ENCODE data around the gene TNIP2.
"Not testable (repeated sequence)": the region's sequence is repeated elsewhere in the genome, so short reads cannot be mapped to it uniquely, and the experiment has no call there.

TNIP2 gene

DNA sequence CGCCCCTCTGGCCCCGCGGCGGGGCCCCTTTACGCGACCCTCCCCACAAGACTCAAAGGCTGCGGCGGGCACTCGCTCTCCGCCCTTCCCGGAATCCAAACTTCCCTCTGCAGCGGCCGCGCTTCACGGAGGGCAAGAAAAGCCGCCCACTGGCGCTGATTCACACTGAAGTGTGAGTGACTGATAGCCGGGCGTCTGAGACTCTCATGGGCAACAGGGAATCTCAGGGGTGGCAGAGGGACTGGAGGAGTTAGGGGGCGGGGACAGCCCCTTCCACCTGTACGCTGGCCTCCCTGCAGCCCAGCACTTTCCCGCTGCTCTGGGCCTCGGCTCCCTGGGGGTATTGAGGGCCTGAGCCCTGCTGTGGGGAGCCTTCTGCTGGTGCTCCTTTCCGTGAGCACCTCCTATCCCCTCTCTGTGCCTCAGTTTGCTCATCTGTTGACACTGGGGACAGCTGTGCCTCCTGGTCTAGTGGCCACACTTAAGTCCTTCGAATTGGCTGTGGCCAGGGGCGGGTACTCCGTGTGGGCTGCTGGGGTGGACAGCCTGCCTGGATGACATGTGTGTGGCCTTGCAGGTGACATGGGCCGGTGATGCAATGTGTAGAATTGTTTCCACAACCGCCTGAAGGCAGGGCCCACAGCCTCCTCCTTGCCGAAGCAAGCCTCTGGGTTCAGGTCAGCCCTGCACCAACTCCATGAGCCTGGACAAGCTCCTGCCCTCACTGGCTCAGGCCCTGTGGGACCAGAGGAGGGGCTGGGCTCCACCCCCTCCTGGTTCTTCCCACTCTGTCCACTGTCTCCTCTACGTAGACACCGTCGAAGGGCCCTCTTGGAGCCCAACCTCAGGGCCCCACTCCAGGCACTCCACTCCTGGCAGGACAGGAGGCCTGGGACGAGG lies 37.7 kb upstream of the TNIP2 start:
- DNase-seq = no peak

DNA sequence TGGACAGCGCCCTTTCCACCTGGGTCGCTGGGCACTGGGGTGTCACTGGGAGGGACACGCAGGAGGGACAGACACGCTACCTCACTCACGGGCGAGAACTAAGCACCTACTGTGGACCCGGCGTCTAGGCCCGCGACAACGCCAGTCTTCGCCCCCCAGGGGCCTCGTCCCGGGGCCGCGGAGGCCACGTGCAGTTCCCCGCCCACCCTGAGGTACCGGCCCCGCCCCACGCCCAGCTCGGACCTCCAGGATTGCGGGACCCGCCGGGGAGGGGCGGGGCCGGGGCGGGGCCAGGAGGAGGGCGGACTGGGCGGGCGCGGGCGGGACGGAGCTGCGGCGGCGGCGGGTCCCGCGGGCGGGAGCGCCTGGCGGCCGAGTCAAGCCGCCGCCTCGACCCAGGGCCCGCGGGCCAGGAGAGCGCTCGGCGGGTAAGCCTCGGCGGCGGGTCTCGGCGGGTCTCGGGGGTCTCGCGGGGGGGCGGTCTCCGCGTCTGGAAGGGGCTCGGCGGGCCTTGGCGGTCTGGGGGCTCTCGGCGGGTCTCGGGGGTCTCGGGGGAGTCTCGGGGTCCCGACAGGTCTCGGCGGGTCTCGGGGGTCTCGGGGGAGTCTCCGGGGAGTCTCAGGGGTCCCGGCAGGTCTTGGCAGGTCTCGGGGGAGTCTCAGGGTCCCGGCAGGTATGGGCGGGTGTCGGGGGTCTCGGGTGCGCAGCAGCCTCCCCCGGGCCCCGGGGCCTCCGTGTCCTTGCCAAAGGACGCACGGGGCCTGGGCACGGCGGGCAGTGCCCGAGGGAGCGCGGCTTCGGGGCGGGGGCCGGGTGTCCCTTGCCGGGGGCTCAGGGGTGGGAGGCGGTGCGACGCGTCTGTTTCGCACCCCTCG lies 36.8 kb upstream of the TNIP2 start, which contains the start of gene SH3BP2:
SH3BP2 (plus strand) TSS at position 375 of the 875 bp plus-strand sequence. CDS start 27,533 bp downstream, outside the sequence.
- DNase-seq = peak; percentile 81

DNA sequence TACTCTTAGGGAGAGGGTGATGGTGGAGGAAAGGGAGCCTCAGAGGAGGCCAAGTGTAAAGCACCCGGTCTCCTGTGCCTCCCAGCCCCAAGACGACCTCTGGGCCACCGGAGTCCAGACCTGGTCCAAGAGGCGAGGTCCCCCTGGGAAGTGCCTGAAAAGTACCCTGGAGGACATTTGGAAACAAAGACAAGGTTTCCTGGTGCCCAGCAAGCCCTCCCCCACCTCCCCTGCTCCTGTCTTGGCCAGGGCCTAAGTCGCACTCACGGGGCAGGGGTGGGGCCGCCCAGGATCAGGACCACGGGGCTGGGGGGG lies 36.2 kb upstream of the TNIP2 start:
- no peak for DNase-seq

DNA sequence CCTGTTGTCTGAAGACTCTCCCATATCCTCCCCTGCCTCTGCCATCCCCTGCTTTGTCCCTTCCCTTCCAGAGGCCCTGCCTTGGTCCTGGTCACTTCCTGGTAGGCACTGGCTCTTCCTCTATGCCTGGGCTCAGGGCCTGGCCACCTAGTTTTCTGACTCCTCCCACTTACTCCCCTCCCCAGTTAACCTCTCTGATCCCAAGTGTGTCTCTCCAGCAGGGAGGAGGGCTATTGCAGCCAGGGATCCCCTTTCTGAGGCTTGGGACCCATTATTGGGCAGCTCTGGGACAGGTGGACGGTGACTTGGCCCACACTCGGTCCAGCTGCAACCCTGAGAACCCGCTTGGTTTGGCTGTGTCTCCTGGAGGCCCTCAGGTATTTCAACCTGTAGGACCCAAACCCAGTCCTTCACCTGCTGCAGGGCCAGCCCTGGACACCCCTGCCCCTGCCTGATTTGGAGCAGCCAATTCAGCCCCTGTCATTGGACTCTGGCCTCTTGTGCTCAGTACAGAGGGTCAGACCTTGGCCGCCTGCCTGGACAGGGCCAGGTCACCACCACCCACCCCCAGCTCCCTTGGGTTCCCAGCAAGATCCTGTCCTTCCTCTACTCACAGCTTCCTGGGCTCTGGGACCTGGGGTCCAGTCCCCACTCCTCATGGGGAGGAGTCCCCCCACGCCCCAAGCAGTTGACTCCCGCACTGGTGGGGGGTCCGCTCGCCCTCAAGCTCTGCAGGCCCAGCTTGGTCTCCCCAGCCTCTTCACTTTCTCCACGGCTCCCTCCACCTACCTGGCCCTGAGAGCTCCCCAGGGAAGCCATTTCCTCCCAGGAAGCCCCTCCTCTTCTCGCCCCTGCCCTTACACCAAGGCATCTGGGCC lies 35.6 kb upstream of the TNIP2 start:
- DNase-seq = no peak

DNA sequence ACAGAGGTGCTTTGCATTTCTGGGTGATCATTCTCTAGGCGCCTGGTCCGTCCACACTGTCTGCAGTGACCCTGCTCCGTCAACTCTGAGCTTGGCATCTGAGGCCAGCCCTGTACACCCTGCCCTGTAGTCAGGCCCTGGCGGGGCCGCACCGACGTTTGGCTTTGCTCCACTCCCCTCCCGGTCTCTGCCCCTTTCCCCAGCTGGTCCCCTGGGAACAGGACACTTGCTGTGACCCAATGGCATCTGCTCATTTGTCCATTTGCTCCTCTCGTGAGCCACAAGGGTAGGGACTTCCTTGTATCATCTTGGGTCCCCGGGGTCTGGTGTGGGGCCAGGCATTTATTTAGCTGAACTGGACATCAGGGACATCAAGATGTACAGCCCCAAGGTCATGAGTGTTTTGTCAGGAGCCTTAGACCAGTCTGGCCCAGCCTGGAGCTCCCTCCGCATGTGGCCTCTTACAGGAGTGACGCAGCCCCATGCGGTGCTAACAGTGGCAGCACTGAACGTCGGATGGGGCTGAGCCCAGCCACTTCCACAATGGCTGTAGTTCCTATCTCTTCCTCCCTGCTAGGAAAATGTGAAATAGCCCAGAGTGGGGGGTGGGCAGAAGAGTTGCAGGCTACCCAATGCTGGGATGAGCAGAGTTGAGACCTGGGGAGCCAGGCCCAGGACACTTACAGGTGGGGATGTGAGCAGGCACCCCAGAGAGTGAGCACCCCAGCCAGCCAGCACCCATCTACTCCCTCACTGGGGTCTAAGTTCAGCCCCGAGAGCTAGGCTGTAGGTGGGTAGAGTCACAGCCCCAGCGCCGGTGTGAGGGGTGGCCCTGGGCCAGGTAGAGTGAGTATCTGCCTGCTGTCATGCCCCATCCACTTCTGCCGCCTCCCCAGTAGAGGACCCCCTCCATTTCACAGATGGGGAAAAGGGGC lies 34.7 kb upstream of the TNIP2 start:
- DNase-seq = peak; percentile 38

DNA sequence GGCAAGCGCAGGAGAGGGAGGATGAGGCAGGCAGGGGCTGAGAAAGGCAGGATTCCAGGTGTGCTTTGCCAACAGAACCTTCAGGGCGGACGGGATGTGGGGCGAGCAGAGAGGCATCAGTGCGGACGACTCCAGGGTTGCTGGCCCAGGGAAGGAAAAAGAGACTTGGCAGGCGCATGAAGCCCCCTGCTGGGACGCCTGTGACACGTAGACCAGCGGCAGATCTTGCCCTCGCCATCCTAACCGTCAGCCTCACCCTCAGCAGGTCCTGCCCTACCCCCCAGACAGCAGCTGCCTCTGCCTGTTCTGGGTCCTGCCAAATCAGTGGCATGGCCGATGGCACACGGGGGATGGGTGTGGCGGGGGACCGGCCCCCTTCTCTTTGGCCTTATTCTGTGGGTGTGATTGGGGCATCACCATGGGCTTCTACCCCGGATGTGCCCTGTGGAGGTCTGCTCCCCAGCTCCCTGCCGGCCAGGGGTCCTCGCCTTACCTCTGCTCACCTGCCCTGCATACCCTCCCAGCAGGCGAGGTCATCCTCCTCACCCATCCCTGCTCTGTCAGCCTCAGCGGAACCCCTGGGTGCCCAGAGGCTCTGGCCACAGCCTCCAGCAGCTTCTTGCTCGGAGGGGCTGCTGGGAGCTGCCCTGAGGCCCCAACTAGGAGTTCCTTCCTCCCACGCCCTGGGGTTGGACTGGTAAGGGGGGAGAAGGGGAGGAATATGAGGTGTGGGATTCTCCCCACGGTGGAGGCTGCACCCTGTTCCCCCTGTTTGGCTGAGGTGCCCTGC lies 33.9 kb upstream of the TNIP2 start:
- DNase-seq = no peak

DNA sequence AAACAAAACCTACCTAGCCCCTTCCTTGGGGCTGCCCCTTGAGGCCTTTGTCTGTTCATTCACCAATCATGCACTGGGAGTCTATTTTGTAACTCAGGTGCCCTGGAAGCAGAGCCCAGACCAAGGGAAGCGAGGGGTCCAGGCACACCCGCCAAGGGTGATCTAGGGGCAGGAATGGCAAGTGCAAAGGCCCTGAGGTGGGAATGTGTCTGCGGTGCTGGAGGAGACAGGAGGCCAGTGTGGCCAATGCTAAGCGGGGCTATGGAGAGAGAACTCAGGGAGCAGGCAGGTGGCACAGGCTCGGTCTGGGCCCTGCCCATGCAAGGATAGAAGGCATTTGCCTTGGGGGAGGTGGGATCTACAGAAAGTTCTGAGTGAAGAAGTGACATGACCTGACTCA lies 33.2 kb upstream of the TNIP2 start:
- no peak for DNase-seq

DNA sequence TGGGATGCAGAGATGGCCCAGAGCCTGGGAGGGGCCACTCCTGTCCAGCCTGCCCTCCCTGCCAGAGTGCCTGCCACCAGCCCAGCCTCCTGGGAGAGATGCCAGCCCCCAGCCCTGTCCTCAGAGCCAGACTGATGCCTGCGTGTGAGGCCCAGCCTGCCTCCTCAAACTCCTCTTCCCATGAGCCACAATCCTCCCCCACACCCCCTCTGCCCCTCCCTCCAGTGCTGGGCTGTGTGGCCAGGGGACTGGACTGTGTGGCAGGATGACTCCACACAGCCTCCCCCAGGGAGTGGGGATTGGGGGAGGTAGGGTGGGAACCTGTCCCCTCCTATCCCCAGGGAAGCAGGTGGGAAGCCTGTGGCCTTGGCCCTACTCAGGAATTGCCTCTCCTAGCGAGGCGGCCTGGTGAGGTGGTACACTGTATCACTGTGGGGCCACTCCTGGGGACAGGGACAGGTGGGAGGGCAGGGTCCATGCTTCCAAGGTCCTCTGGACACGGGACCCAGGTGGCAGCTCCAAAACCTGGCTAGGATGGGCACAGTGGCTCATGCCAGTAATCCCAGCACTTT lies 32.5 kb upstream of the TNIP2 start:
- no peak for DNase-seq

DNA sequence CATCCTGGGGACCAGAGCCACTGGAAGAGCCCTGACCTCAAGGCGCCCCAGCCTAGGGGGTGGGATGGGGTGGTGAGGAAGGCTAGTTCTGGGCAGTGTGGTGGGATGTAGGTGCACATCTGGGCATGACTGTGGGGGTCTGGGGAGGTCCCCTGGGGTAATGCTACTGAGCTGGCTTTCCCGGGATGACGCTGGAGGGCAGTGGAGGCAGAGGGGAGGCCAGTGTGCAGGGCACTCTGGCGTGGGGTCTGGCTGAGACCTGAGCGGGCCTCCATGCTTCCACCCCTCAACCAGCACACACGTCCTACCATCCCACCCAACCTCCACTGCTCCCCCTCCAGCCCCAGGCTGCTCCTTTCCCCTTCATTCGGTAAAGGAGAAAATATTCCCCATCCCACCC lies 32.0 kb upstream of the TNIP2 start:
- no peak for DNase-seq

DNA sequence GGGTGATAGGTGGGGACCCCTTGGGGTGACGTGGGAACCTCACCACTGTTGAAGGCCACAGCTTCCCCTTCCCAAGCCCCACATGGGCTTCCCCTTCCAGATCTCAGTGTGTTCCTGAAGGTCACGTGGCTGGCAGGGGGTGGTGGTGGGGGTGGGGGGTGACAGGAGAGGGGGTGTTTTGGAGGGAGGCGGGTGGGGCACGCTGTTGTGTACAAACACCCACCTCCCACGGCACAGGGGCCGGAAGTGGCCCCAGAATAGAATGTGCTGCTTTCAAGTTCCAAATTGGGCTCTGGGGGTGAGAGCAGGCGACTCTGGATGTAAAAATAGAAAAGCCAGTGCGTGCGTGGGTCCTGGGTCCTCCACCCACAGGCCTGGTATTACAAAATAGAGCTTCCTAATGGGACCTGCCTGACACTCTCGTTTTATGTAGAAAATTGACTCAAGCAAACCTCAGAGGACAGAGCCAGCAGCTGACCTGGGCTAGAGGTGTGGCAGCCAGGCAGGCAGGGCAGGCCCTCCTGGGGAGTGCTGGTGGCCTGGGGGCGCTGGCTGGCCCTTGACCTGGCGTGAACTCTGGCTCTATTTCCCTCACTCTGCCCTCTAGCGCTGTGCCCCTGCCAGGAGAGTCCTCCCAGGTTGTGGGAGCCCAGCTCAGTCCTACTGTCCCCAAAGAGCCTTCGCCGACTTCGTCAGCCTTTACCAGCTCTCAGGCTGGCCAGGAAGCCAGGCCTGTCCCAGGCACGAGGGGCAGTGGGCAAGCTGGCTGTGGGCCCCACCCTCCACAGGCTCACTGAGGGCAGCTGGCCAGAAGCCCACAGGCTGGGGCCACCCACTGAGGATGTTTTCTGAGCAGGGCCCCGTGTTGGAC lies 31.3 kb upstream of the TNIP2 start:
- DNase-seq = peak; percentile 88

DNA sequence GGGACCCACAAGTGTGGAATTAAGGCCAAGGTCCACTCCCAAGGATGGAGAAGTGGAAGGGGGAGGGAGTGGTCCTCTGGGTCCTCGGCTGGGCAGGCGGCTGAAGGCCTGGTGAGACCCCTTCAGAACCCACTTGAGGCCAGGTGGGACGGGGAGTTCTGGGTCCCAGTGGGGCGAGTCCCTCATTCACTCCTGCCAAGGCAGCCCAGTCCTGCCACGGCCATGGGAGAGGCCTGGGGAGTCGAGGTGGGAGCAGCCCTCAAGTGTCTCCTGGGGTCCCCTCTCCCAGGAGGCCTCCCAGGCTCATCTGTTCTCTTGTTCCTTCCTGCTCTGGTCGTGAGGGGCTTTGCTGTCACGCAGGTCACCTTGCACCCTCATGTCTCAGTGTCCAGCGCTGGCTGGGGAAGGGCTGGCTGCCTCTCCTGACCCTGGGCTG lies 30.7 kb upstream of the TNIP2 start:
- no peak for DNase-seq

DNA sequence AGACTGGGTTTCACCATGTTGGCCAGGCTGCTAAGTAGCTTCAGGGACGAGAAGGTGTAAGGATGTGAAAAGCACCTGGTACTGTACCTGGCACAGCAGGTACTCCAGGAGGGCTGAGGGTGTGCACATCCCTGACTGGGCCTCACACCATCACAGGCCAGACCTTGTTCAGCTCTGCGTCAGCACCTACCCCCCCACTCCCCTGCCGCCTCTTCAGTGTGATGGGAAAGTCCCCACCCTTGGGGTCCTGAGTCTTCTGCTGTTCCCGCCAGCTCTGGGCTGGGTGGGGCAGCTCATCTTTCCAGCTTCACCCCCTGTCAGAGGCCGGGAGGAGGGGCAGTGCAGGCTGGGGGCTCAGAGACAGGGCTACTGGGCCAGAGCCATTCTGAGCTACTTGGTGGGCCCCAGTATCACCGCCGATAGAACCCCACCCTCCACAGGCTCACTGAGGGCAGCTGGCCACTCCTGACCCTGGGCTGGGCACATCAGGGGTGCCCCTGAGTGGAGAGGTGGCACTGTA lies 30.1 kb upstream of the TNIP2 start:
- DNase-seq = peak; percentile 87

DNA sequence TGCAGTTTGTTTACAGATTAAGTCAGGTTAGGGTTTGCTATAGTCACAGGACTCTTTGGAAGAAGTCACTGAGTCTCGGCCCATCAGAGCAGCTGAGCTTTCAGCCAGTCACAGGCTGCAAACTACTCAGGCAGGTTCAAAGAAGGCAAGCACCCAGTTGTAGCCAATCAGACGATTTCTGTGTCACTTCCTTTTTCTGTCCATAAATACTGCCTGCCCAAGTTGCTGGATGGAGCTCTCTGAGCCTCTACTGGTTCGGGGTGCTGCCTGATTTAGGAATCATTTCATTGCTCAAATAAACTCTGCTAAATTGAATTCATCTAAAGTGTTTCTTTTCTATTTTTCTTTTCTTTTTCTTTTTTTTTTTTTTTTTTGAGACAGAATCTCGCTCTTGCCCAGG lies 29.5 kb upstream of the TNIP2 start:
- DNase-seq = peak; percentile 72

DNA sequence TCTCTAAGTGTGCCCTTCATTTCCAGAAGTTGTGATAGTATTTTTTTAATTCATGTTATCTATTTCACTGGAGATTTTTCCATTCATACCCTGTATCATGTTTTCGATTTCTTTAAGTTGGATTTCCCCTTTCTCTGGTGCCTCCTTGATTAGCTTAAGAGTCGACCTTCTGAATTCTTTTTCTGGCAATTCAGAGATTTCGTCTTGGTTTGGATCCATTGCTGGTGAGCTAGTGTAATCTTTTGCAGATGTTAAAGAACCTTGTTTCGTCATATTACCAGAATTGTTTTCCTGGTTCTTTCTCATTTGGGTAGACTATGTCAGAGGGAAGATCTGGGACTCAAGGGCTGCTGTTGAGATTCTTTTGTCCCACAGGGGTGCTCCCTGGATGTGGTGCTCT lies 27.7 kb upstream of the TNIP2 start:
- no peak for DNase-seq

DNA sequence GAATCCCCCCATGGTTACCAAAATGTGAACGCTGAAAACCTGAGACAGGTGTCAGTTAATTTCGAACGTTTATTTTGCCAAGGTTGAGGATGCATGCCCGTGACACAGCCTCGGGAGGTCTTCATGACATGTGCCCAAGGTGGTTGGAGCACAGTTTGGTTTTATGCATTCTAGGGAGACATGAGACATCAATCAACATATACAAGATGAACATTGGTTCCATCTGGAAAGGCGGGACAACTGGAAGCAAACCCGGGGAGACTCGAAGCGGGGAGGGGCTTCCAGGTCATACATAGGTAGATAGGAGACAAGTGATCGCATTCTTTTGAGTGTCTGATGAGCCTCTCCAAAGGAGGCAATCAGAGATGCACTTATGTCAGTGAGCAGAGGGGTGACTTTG lies 25.8 kb upstream of the TNIP2 start:
- DNase-seq = no peak

DNA sequence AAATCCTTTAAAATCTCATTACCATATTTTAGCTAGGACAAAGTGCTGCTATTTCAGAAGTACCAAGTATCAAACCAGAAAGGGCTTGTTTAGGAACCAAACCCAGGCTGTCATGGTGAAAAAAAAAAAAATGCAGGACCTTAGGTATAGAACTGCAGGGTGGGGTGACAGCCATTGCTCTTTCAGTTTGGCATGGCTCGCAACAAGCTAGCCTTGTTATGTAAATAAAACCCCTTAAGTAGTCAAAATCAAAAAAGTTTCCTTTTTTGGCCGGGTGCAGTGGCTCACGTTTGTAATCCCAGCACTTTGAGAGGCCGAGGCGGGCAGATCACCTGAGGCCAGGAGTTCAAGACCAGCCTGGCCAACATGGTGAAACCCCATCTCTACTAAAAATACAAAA lies 24.5 kb upstream of the TNIP2 start:
- DNase-seq = not testable (repeated sequence)

DNA sequence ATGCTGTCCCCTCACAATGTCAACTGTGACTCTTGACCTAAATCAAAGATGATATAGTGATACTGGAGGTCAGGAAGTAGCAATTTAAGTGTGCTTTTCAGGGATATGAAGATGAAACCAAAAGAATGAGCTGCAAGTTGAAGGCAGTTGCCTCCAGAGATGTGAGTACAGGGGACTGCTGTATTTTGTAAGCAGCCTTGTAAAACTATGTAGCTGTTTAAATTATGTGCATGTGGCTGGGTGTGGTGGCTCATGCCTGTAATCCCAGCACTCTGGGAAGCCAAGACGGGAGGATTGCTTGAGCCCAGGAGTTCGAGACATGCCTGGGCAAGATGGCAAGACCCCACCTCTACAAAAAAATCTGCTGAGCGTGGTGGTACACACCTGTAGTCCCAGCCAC lies 15.1 kb upstream of the TNIP2 start:
- DNase-seq = no peak

DNA sequence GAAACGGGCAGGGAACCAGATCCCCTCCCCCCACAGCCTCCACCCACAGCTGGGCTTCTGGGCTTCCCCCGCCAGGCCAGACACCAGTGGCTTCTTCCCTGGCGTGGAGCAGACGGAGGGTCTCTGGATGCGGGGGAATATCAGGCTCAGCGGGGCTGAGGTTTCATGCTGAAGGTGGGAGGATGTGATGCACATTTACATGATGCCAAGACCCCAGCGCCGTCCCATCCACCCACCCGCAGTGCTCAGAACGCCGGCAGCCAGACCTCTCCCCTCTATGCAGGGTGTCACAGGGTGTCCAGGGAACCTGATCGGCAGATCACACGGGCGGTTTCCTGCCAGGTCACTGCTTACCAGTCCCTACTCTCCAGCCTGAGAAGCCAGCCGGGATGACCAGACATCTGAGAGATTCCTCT lies 12.8 kb upstream of the TNIP2 start:
- DNase-seq = no peak

DNA sequence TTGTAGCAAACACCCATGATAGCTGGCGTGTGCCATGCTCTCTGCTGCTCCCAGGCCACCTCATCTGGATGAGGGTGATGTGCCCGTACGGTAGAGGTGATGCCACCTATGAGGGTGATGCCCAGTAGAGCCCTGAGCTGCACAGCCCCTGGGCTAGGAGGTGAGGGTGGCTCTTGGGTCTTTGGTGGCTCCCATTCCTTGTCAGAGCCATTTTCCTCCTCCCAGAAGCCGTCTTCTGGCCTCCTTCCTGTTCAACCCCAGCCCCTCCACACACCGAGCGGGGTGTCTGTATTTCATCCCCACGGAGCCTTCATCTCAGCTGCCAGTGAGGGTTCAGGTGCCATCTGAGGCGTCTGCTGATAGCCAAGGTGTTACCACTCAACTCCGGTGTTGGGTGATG lies 12.0 kb upstream of the TNIP2 start:
- no peak for DNase-seq
